Progenitor cell of endocrine pancreas (in vitro differentiated cells): ENCODE data around the gene LYPD6B. TPM values are rescaled to one million over a fixed set of nuclear protein-coding genes. Genes with fewer than 3 reads are reported as not detected.

Experiments
- DNase-seq: peaks from one replicate; pipeline ENCODE4 v3.0.0; 2021; ENCODE audit warnings: low spot score; ENCODE audit not compliant: unreplicated experiment
- H3K27ac Mint-ChIP-seq: 2 replicates; pipeline ENCODE4 v1.8.0; 2021; ENCODE audit warnings: mild to moderate bottlenecking, moderate library complexity, mixed read lengths
- H3K27me3 Mint-ChIP-seq: 2 replicates; pipeline ENCODE4 v1.8.0; 2021; ENCODE audit warnings: mixed read lengths
- H3K36me3 Mint-ChIP-seq: 2 replicates; pipeline ENCODE4 v1.8.0; 2022; ENCODE audit warnings: mixed read lengths; ENCODE audit not compliant: insufficient read depth
- H3K4me1 Mint-ChIP-seq: 2 replicates; pipeline ENCODE4 v1.8.0; 2021; ENCODE audit warnings: low read depth, mixed read lengths
- H3K4me3 Mint-ChIP-seq: 2 replicates; pipeline ENCODE4 v1.8.0; 2021; ENCODE audit warnings: low read depth, mild to moderate bottlenecking, moderate library complexity, mixed read lengths
- H3K9me3 Mint-ChIP-seq: 2 replicates; pipeline ENCODE4 v1.8.0; 2021; ENCODE audit warnings: low read depth, mixed read lengths
- total RNA-seq: library from RNA; stranded (reverse); gene quantifications from 2 replicates; pipeline ENCODE4 v1.2.1, GENCODE V29; 2021
- TF ChIP-seq, protein P1 (sequence below): fragments of 200-600 bp; sonication (generic); IDR thresholded peaks from one replicate; pipeline ENCODE4 v1.5.0; 2021; ENCODE audit warnings: antibody characterized with exemption, mild to moderate bottlenecking; ENCODE audit not compliant: unreplicated experiment

Gene LYPD6B
- total RNA-seq, 1 donor from 2014 or later: 140 TPM

DNA sequence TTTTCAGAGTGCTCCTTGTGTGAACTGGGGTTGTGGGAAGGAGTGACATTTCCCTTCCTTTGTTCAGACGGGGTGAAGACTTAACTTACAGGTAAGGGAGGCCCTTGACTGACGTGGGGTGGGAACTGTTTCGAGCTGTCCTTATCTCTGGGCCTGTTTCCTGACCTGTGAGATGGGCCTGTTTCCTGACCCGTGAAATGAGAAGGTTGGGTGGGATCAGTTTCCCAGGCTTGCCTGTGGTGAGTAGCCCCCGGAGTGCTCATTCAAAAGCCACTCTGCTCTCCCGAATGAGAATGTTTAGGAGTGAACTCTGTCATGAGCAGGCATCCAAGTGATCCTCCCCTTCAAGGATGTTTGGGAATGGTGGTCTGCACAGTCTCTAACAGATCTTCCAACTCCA, 4.1 kb upstream of the LYPD6B start:
- peaks cover 32% of the 10 kb centered on the region for H3K4me1 Mint-ChIP-seq
- H3K36me3 Mint-ChIP-seq: no peaks in the 10 kb centered on the region
- H3K27me3 Mint-ChIP-seq: peaks cover 4% of the 10 kb centered on the region
- peak overlapping the region; percentile 82 for H3K27ac Mint-ChIP-seq
- TF ChIP-seq, protein P1, sequence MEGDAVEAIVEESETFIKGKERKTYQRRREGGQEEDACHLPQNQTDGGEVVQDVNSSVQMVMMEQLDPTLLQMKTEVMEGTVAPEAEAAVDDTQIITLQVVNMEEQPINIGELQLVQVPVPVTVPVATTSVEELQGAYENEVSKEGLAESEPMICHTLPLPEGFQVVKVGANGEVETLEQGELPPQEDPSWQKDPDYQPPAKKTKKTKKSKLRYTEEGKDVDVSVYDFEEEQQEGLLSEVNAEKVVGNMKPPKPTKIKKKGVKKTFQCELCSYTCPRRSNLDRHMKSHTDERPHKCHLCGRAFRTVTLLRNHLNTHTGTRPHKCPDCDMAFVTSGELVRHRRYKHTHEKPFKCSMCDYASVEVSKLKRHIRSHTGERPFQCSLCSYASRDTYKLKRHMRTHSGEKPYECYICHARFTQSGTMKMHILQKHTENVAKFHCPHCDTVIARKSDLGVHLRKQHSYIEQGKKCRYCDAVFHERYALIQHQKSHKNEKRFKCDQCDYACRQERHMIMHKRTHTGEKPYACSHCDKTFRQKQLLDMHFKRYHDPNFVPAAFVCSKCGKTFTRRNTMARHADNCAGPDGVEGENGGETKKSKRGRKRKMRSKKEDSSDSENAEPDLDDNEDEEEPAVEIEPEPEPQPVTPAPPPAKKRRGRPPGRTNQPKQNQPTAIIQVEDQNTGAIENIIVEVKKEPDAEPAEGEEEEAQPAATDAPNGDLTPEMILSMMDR: no peak
- no peaks in the 10 kb centered on the region for H3K9me3 Mint-ChIP-seq
- no peak overlapping the region for H3K4me3 Mint-ChIP-seq
- DNase-seq: no peak

DNA sequence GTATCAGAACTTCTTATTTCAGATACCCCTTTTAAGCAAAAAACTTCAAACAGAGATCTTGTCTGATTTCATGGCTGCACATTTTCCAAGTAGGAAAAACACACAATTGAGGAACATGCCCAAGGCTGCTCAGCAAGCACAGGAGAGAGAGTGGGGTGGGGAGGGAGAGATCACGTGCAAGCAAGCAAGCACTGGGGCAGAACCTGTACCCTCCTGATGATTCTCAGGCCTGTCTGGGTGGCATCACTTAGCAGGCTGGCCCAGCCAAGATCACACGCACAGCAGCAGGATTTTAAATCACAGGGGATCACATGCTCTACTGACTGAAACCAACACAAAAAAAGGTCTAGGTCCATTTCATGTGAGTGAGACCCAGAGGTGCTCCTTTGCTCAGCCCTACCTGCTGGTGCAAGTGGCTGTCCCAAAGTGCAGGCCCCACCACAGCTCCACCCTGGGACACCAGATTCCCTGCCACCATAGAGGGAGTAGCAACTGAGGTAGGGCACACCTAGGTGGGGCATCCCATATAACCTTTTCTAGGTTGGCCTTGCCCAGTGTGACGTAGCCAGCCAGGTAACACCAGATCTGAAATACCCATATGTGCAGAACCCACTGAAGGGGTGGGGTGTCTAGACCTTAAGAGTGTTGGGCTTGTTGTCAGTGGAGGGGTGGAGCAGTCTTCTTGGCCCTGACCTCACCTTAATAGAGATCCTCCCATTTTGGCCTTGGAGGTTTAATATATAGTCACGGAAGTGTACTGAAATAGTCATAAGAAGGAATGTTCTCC, 1.8 kb upstream of the LYPD6B start:
- TF ChIP-seq, protein P1: no peak
- Mint-ChIP-seq H3K4me3 (peak overlapping the region; percentile 1), H3K27me3 (no peaks in the 10 kb centered on the region), H3K4me1 (peaks cover 45% of the 10 kb centered on the region), H3K27ac (peak overlapping the region; percentile 69), H3K36me3 (peaks cover 4% of the 10 kb centered on the region), H3K9me3 (no peaks in the 10 kb centered on the region)
- no peak for DNase-seq

DNA sequence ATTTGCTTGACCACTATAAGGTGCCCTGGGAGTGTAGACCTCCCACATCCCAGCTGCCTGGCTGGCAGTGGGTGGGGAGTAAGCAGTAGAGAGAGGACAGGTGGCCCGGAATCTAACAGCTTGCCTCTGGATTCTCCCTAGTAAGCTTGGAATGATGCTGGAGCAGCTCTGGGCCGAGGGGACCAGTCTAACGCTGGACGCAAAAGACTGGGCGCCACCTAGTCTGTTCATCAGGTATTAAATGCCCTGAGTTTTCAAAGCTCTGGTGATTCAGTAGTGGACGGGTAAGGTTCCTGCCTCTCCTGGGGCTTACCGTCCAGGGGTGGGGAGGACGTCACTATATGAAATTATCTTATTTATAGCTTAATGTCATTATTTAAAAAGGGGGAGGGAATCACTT, 648 bp upstream of the LYPD6B start:
- Mint-ChIP-seq H3K4me1 (peaks cover 45% of the 10 kb centered on the region), H3K4me3 (peak overlapping the region; percentile 92), H3K36me3 (peaks cover 11% of the 10 kb centered on the region), H3K27me3 (no peaks in the 10 kb centered on the region), H3K27ac (peak overlapping the region; percentile 96), H3K9me3 (peaks cover 6% of the 10 kb centered on the region)
- DNase-seq: no peak
- TF ChIP-seq, protein P1: peak; percentile 34

DNA sequence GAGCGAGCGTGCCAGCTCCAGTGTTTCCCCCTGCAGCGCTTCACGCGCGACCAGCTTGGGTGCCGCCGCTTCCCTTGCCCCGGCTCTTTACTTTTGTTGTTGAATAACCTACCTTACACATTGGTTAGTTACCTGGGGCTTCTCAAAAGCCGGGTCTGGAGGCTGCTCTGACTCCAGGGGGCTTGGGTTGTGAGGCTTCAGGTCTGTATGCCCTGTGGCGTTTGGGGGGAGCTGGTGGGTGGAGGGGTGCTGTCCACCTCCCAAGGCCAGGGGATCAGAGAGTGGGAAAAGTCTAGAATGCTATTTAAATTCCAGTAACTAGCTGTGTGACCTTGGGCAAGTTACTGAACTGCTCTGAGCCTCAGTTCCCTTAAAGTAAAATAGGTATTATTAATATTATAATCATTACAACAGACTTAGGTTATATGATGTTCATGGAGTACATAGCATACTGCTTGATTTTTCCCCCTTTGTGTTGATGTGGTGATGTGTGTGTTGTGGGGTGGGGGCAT, 770 bp downstream of the LYPD6B start:
- Mint-ChIP-seq H3K27me3 (no peaks in the 10 kb centered on the region), H3K4me1 (peaks cover 44% of the 10 kb centered on the region), H3K4me3 (peak overlapping the region; percentile 89), H3K9me3 (peaks cover 6% of the 10 kb centered on the region), H3K27ac (peak overlapping the region; percentile 91), H3K36me3 (peaks cover 17% of the 10 kb centered on the region)
- DNase-seq: no peak
- TF ChIP-seq, protein P1: no peak

DNA sequence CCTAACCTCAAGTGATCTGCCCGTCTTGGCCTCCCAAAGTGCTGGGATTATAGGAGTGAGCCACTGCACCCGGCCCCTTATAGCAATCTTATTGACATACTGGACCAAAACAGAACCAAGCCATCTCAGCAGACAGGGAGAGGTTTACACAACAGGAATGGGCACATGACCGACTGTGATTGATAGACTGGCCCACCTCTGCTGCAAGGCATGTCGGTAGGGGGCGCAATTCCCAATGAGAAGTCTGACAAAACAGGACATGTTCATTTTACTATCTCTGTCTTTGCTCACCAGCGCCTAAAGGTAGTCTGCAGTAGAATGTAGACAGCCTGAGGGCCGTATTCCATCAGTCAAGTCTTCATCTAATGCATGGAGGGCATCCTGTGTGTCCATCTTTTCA, 2.0 kb downstream of the LYPD6B start:
- no peaks in the 10 kb centered on the region for H3K27me3 Mint-ChIP-seq
- H3K27ac Mint-ChIP-seq: peak overlapping the region; percentile 88

More for the DNA sequence above, 2.0 kb downstream of the LYPD6B start:
- Mint-ChIP-seq H3K4me3 (peak overlapping the region; percentile 89), H3K9me3 (peaks cover 12% of the 10 kb centered on the region), H3K4me1 (peaks cover 42% of the 10 kb centered on the region), H3K36me3 (peaks cover 25% of the 10 kb centered on the region)
- TF ChIP-seq, protein P1: peak; percentile 53
- no peak for DNase-seq
